GM12864 (cell line): ENCODE data around the gene SYT8.

Experiments used
- DNase-seq: peaks from one replicate; pipeline ENCODE4 v3.0.0-alpha.2; 2011; ENCODE audit warnings: low read depth
- H3K4me3 ChIP-seq: 2 replicates; pipeline ENCODE4 v1.5.1; 2011; ENCODE audit warnings: mild to moderate bottlenecking, low read depth, low read length, control low read depth
- TF ChIP-seq, protein P1 (sequence below): IDR thresholded peaks from 2 replicates; pipeline ENCODE4 v1.5.1; 2011; ENCODE audit warnings: low read depth, mild to moderate bottlenecking, moderate library complexity, low read length, control low read depth, inconsistent platforms; ENCODE audit errors: missing control alignments

The SYT8 gene

DNA sequence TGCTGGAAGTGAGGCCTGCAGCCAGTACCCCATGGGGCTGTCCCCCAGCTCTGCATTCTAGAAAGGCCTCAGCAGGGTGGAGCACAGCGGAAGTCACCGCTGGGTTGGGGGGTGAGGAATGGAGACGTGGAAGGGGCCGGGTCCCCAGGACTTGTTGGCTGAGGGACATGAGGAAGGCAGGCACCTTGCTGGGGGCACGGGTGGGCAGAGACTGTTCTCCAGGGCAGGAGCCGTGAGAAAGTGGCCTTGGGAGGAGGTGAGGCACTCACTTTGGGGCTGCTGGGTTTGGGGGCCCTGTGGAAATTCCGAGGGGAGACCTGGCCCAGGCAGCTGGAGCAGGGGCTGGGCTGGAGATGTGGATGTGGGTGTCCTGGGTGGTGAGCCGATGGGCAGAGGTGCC is 9.0 kb downstream of the SYT8 start:
- TF ChIP-seq, protein P1, sequence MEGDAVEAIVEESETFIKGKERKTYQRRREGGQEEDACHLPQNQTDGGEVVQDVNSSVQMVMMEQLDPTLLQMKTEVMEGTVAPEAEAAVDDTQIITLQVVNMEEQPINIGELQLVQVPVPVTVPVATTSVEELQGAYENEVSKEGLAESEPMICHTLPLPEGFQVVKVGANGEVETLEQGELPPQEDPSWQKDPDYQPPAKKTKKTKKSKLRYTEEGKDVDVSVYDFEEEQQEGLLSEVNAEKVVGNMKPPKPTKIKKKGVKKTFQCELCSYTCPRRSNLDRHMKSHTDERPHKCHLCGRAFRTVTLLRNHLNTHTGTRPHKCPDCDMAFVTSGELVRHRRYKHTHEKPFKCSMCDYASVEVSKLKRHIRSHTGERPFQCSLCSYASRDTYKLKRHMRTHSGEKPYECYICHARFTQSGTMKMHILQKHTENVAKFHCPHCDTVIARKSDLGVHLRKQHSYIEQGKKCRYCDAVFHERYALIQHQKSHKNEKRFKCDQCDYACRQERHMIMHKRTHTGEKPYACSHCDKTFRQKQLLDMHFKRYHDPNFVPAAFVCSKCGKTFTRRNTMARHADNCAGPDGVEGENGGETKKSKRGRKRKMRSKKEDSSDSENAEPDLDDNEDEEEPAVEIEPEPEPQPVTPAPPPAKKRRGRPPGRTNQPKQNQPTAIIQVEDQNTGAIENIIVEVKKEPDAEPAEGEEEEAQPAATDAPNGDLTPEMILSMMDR: no peak
- no peak for DNase-seq
- no peak overlapping the region for H3K4me3 ChIP-seq

GRCh38 chr11:1844221-1845094 is 9.7 kb downstream of the SYT8 start:
- no peak overlapping the region for H3K4me3 ChIP-seq
- TF ChIP-seq, protein P1: no peak
- no peak for DNase-seq

- TF ChIP-seq, protein P1: no peak
- no peak for DNase-seq
- H3K4me3 ChIP-seq: no peak overlapping the region
These were observed 10.3 kb downstream of the SYT8 start for GRCh38 chr11:1845095-1845429.

- no peak overlapping the region for H3K4me3 ChIP-seq
- no peak for DNase-seq
- TF ChIP-seq, protein P1: no peak
These were observed 11.0 kb downstream of the SYT8 start for GRCh38 chr11:1845561-1846452.

DNA sequence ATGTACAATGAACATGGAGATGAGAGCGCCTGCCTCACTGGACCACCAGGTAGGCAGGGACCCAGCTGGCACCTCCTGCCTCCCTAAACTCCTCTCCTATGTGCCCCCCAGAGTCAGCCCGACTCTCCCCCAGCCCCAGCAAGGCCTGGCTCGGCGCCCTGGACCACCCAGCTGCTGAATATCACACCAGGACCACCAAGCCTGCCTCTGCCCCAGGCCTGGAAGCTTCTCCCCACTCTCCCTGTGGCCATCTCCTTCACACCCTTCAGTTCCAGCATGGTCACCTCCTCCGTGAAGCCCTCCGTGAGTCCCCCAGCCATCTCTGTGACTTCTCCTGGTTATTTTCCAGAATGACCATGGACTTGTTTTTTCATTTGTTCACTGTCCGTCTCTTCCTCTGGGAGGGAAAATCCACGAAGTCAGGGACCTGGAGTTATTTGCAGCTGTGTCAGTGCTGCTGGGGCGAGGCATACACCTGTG is 11.7 kb downstream of the SYT8 start:
- DNase-seq: no peak
- TF ChIP-seq, protein P1: no peak
- H3K4me3 ChIP-seq: no peak overlapping the region

GRCh38 chr11:1847006-1847735 is 12.4 kb downstream of the SYT8 start:
- H3K4me3 ChIP-seq: no peak overlapping the region
- TF ChIP-seq, protein P1: no peak
- DNase-seq: no peak
